ENCODE measurements around the gene VTI1B.
A peak's percentile ranks its signal among the peaks of the same experiment; 100 is the strongest.

Gene VTI1B

DNA sequence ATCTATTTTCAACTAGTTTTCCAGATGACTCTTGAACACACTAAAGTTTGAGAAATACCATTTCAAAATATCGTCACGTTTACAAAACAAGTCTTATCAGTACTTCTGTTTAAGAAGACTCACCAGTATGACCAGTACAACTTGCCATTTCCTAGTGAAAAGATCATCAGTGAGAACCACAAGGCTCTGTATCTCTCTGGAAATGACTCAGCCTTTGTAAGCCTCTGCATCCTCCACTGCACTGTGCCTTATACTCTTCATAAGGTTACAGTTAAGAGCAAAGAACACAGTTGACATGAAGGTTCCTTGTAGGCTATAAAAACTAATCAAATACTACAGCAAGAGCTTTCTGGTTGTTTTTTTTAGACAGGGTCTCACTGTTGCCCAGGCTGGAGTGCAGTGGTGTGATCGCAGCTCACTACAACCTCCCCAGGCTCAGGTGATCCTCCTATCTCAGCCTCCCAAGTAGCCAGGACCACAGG is 5.7 kb upstream of the VTI1B start:
- peak; percentile 49 for DNase-seq (ENCODE audit: low spot score)
- POLR2A ChIA-PET (ENCODE audit: low non-redundant PET), result no interaction called here
- CTCF ChIA-PET, result interaction anchor here (1.2 kb wide), 1 partner anchor 24 kb away, joined by 3 read pairs; no protein-coding TSS in a partner anchor
- H3K27ac ChIP-seq, result peak overlapping the region; percentile 30; the same call in 1 of the 2 replicates
- TF ChIP-seq, protein P1, sequence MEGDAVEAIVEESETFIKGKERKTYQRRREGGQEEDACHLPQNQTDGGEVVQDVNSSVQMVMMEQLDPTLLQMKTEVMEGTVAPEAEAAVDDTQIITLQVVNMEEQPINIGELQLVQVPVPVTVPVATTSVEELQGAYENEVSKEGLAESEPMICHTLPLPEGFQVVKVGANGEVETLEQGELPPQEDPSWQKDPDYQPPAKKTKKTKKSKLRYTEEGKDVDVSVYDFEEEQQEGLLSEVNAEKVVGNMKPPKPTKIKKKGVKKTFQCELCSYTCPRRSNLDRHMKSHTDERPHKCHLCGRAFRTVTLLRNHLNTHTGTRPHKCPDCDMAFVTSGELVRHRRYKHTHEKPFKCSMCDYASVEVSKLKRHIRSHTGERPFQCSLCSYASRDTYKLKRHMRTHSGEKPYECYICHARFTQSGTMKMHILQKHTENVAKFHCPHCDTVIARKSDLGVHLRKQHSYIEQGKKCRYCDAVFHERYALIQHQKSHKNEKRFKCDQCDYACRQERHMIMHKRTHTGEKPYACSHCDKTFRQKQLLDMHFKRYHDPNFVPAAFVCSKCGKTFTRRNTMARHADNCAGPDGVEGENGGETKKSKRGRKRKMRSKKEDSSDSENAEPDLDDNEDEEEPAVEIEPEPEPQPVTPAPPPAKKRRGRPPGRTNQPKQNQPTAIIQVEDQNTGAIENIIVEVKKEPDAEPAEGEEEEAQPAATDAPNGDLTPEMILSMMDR (conservative IDR thresholded peaks at IDR 0.05; ENCODE audit: low read depth), result no peak

DNA sequence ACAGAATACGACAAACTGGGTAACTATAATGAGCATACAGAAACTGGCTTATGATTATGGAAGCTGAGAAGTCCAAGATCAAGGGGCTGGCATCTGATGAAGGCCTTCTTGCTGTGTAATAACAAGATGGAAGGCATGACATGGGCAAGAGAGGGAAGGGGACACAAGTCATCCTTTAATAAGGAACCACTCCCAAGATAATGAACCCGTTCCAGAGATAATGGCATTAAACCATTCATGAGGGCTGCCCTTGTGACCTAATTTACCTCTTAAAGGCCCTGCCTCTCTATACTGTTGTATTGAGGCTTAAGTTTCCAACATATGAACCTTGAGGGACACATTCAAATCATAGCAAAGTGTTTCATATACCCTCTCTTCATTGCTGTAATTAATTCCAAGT is 4.6 kb upstream of the VTI1B start:
- ChIA-PET POLR2A (ENCODE audit: low non-redundant PET) (no interaction called here), CTCF (interaction anchor here (1.2 kb wide), 1 partner anchor 25 kb away, joined by 3 read pairs; no protein-coding TSS in a partner anchor)
- no peak for DNase-seq (ENCODE audit: low spot score)
- no peak overlapping the region for H3K27ac ChIP-seq
- TF ChIP-seq, protein P1 (conservative IDR thresholded peaks at IDR 0.05; ENCODE audit: low read depth), result no peak

DNA sequence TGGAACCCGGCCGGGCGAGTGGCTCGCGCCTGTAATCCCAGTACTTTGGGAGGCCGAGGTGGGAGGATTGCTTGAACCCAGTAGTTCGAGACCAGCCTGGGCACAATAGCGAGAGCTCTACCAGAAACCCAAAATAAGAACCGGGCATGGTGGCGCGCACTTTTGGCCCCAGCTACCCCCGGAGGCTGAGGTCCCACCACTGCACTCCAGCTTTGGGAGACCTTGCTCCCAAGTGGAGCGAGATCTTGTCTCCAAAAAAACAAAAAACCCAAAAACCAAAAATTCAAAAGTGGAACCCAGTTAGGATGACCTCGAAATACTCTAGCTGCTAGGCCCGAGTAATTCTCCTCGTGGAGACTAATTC is 769 bp upstream of the VTI1B start:
- no peak for DNase-seq (ENCODE audit: low spot score)
- peak overlapping the region; percentile 87 for H3K27ac ChIP-seq
- POLR2A ChIA-PET (ENCODE audit: low non-redundant PET), result no interaction called here
- CTCF ChIA-PET, result interaction anchor here (0.8 to 1.0 kb wide), 2 partner anchors 35 to 57 kb away, joined by 3 read pairs; no protein-coding TSS in a partner anchor
- TF ChIP-seq, protein P1 (conservative IDR thresholded peaks at IDR 0.05; ENCODE audit: low read depth), result no peak

DNA sequence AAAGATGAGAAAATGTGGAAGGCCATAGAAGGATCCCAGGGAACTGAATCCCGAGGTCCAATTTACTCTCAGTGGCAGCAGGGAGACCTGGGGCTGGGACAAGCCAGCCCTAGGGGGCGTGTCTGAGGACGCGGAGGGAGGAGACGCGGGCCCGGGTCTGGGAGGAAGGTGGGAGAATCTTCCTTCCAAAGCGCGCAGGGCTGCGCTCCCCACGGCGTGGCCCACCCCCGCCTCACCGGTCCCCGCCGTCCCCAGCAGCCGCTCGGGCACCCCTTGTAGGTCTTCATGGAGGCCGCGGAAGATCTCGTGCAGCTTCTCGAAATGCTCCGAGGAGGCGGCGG is 323 bp downstream of the VTI1B start:
- TF ChIP-seq, protein P1 (conservative IDR thresholded peaks at IDR 0.05; ENCODE audit: low read depth), result no peak
- CTCF ChIA-PET, result interaction anchor here (0.8 to 1.5 kb wide), 4 partner anchors 29 to 84 kb away, joined by 3 to 7 read pairs (median 4); no protein-coding TSS in a partner anchor
- DNase-seq (ENCODE audit: low spot score), result peak; percentile 61
- peak overlapping the region; percentile 87 for H3K27ac ChIP-seq
- POLR2A ChIA-PET (ENCODE audit: low non-redundant PET), result interaction anchor here (0.9 kb wide), 1 partner anchor 10 kb away, joined by 3 read pairs; no protein-coding TSS in a partner anchor

DNA sequence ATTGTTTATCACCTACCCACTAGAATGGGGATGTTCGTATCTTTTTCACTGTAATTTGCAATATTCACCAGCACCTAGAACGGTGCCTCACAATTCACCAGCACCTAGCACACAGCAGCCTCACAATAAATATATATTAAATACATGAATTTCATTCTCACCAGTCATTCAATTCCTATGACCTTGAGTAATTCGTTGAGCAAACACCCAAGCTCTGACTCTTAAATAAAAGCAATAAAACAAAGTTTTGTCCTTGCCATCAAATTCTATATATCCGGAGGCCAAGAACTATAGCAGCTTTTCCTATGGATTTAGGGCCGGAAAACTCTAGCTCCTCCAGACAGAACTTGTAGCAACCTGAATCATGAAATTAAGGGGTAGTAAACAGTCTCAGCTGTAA is 981 bp downstream of the VTI1B start:
- ChIA-PET CTCF (interaction anchor here (0.8 to 1.5 kb wide), 3 partner anchors 31 to 84 kb away, joined by 3 to 7 read pairs (median 4); no protein-coding TSS in a partner anchor), POLR2A (ENCODE audit: low non-redundant PET) (interaction anchor here (0.9 kb wide), 1 partner anchor 10 kb away, joined by 3 read pairs; no protein-coding TSS in a partner anchor)
- no peak for DNase-seq (ENCODE audit: low spot score)
- no peak overlapping the region for H3K27ac ChIP-seq
- TF ChIP-seq, protein P1 (conservative IDR thresholded peaks at IDR 0.05; ENCODE audit: low read depth), result no peak

DNA sequence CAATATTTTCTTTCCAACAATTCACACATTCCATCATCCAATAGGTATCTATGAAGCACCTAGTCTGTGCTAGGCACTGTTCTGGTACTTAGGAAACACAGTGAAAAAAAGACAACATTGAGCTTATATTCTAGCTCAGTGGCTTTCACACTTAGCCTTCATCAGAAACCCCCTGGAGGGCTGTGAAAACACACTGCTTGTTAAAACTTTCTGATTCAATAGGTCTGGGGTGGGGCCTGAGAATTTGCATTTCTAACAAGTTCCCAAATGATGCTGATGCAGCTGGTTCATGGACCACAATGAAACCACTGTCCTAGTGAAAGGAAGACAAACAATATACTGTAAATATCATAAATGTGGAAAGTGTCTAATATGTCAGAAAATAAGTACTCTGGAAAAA is 5.9 kb downstream of the VTI1B start:
- DNase-seq (ENCODE audit: low spot score), result no peak
- no peak overlapping the region for H3K27ac ChIP-seq
- ChIA-PET POLR2A (ENCODE audit: low non-redundant PET) (no interaction called here), CTCF (interaction anchor here (0.5 to 2.9 kb wide), 4 partner anchors 45 to 107 kb away, joined by 3 to 28 read pairs (median 4); partner anchors contain the start of gene ARG2)
- TF ChIP-seq, protein P1 (conservative IDR thresholded peaks at IDR 0.05; ENCODE audit: low read depth), result no peak

All from RWPE1 (cell line).